Mesendoderm (in vitro differentiated cells): ENCODE results near the gene SLC25A13.

Source experiments
- DNase-seq: peaks from one replicate; pipeline ENCODE4 v3.0.0; 2013
- H2AK5ac ChIP-seq: 2 replicates; pipeline ENCODE4 v1.6.1; 2013; ENCODE audit warnings: low read length, inconsistent platforms
- H2BK120ac ChIP-seq: 2 replicates; pipeline ENCODE4 v1.6.1; 2013; ENCODE audit warnings: low read depth, mild to moderate bottlenecking, low read length, moderate library complexity, mixed read lengths
- H2BK15ac ChIP-seq: replicated peaks from 2 replicates; pipeline ENCODE4 v1.6.1; 2013; ENCODE audit warnings: low read depth, mild to moderate bottlenecking, moderate library complexity
- H2BK5ac ChIP-seq: 2 replicates; pipeline ENCODE4 v1.6.1; 2013; ENCODE audit warnings: low read length, inconsistent platforms
- H3K18ac ChIP-seq: 2 replicates; pipeline ENCODE4 v1.6.1; 2013; ENCODE audit warnings: mild to moderate bottlenecking, low read length, mixed read lengths
- H3K23ac ChIP-seq: one replicate; pipeline ENCODE4 v1.6.1; 2013; ENCODE audit warnings: low read length
- H3K27ac ChIP-seq: 2 replicates; pipeline ENCODE4 v1.5.1; 2013; ENCODE audit warnings: low read depth, mild to moderate bottlenecking, inconsistent platforms, low read length, moderate library complexity
- H3K27me3 ChIP-seq: 2 replicates; pipeline ENCODE4 v1.6.1; 2013; ENCODE audit warnings: low read length, control low read depth, mild to moderate bottlenecking, inconsistent platforms; ENCODE audit not compliant: insufficient read depth, poor library complexity
- H3K36me3 ChIP-seq: 2 replicates; pipeline ENCODE4 v1.6.1; 2013; ENCODE audit warnings: low read length, inconsistent platforms; ENCODE audit not compliant: control insufficient read depth, insufficient read depth
- H3K4ac ChIP-seq: one replicate; pipeline ENCODE4 v1.6.1; 2013; ENCODE audit warnings: low read depth, mild to moderate bottlenecking, low read length, moderate library complexity
- H3K4me1 ChIP-seq: 2 replicates; pipeline ENCODE4 v1.6.1; 2013; ENCODE audit warnings: low read depth, low read length, inconsistent platforms; ENCODE audit not compliant: control insufficient read depth
- H3K4me2 ChIP-seq: 2 replicates; pipeline ENCODE4 v1.6.1; 2013; ENCODE audit warnings: low read length
- H3K4me3 ChIP-seq: 2 replicates; pipeline ENCODE4 v1.5.1; 2013; ENCODE audit warnings: mild to moderate bottlenecking, low read length
- H3K56ac ChIP-seq: one replicate; pipeline ENCODE4 v1.6.1; 2013; ENCODE audit warnings: low read length
- H3K79me1 ChIP-seq: 2 replicates; pipeline ENCODE4 v1.6.1; 2013; ENCODE audit warnings: low read length, inconsistent platforms
- H3K79me2 ChIP-seq: 2 replicates; pipeline ENCODE4 v1.6.1; 2013; ENCODE audit warnings: mild to moderate bottlenecking, low read length; ENCODE audit not compliant: control insufficient read depth, insufficient read depth
- H3K9ac ChIP-seq: 2 replicates; pipeline ENCODE4 v1.6.1; 2013; ENCODE audit warnings: low read length, inconsistent platforms
- H4K5ac ChIP-seq: one replicate; pipeline ENCODE4 v1.6.1; 2013; ENCODE audit warnings: low read length
- H4K8ac ChIP-seq: one replicate; pipeline ENCODE4 v1.6.1; 2013; ENCODE audit warnings: low read depth, mild to moderate bottlenecking, control low read depth, low read length, moderate library complexity
- WGBS: extraction: QIAGEN DNeasy Blood & Tissue Kit; methylation state at CpG from one replicate; pipeline ENCODE4 v1.1.7; 2013; ENCODE audit warnings: low lambda C conversion rate, missing lambda C conversion rate; ENCODE audit not compliant: insufficient coverage; ENCODE audit errors: extremely low coverage; 5-methylcytosine and 5-hydroxymethylcytosine counted together

SLC25A13 gene

DNA sequence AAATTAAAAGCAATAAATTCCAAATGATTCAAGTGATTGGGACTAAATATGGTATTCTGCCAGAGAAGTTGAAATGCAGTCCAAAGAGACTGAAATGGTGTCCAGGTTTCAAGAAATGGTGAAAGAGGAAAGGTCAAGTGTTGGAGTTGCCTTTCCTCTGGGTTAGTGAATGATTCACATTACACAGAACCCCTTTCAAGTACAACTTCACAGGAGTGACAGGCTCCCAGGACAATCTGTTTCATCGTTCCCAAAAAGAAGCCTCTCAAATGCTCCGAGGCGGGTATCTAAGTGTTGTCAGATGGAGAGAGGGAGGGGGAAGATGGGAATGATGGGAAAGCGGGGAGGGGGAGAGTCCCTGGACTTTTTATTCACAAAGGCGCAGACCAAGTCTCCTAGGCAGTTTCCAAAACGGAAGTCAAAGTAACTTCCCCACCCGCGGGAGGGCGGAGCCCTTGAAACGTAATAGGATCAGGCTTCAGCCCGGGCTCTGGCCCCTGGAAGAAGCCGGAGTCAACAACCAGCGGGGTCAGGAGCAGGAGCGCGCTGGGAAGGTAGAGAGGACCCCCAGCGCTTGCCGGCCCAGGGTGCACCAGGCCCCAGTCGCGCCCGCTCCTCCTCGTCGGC, 754 bp downstream of the SLC25A13 start:
- Histone ChIP-seq H3K23ac (peak overlapping the region; percentile 100), H4K5ac (no peak overlapping the region), H3K56ac (peak overlapping the region; percentile 99), H3K27ac (peak overlapping the region; percentile 98), H3K4me1 (peaks cover 10% of the 10 kb centered on the region), H2BK120ac (no peak overlapping the region), H3K36me3 (no peaks in the 10 kb centered on the region), H2AK5ac (no peak overlapping the region), H3K18ac (peak overlapping the region; percentile 93), H2BK15ac (no peak overlapping the region), H3K27me3 (no peaks in the 10 kb centered on the region), H3K9ac (peak overlapping the region; percentile 97), H3K4me3 (peak overlapping the region; percentile 90), H3K4ac (peak overlapping the region; percentile 99), H2BK5ac (peak overlapping the region; percentile 96), H3K4me2 (peak overlapping the region; percentile 54), H3K79me2 (peaks cover 26% of the 10 kb centered on the region), H4K8ac (peak overlapping the region; percentile 82), H3K79me1 (peaks cover 11% of the 10 kb centered on the region)
- DNase-seq, result peak; percentile 97
- no CpG with 5 or more reads among the region's 22 CpGs for WGBS

DNA sequence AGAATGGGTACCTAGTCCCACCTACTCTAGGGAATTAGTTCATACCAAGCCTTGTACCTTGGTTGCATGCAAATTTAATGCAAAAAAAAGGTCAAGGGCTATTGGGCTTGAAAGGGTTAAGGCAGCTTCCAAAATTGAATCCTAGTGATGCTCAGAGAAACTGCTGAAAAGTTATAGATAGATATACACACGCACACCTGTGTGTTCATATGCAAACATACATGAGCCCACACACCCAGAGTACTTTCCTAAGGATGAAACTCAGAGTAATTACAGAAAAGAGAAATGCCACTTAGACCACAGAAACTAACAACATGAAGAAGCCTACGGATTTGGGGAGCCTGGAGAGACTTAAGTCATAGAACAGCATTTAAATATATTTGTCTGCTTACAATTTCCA, 1.5 kb downstream of the SLC25A13 start:
- no peak overlapping the region for H3K23ac ChIP-seq
- H3K4me2 ChIP-seq, result no peak overlapping the region
- no peak for DNase-seq
- peaks cover 11% of the 10 kb centered on the region for H3K79me1 ChIP-seq
- peaks cover 10% of the 10 kb centered on the region for H3K4me1 ChIP-seq
- H3K56ac ChIP-seq, result peak overlapping the region; percentile 5
- no peak overlapping the region for H3K4ac ChIP-seq
- H2BK120ac ChIP-seq, result no peak overlapping the region
- no peak overlapping the region for H3K27ac ChIP-seq
- no peaks in the 10 kb centered on the region for H3K36me3 ChIP-seq
- no peak overlapping the region for H3K18ac ChIP-seq
- no CpG with 5 or more reads among the region's 2 CpGs for WGBS
- no peak overlapping the region for H4K5ac ChIP-seq
- no peak overlapping the region for H3K4me3 ChIP-seq
- peak overlapping the region; percentile 97 for H3K9ac ChIP-seq
- no peak overlapping the region for H2BK5ac ChIP-seq
- H4K8ac ChIP-seq, result no peak overlapping the region
- H2BK15ac ChIP-seq, result no peak overlapping the region
- H3K27me3 ChIP-seq, result no peaks in the 10 kb centered on the region
- H3K79me2 ChIP-seq, result peaks cover 27% of the 10 kb centered on the region
- no peak overlapping the region for H2AK5ac ChIP-seq

DNA sequence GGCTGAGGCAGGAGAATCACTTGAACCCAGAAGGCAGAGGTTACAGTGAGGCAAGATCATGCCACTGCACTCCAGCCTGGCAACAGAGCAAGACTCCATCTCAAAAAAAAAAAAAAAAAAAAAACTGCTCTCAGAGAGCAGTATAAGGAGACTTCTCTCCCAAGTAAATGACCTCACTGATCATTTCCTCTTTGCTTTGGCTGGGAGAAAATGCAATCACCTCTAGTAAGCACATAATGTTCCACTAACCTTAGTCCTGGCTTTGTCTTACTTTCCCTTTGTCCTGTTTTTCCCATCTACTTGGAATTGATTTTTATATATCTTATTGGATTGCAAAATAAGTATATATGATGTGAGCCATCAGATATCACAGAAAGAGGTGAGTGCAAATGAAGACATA, 2.5 kb downstream of the SLC25A13 start:
- Histone ChIP-seq H3K36me3 (no peaks in the 10 kb centered on the region), H2BK5ac (no peak overlapping the region), H3K27ac (no peak overlapping the region), H3K4me3 (no peak overlapping the region), H2AK5ac (no peak overlapping the region), H3K18ac (no peak overlapping the region), H3K4me1 (peaks cover 18% of the 10 kb centered on the region), H3K4me2 (no peak overlapping the region), H2BK120ac (no peak overlapping the region), H3K56ac (no peak overlapping the region), H3K23ac (no peak overlapping the region), H2BK15ac (no peak overlapping the region), H4K5ac (no peak overlapping the region), H3K27me3 (no peaks in the 10 kb centered on the region), H3K79me1 (peaks cover 11% of the 10 kb centered on the region), H3K79me2 (peaks cover 30% of the 10 kb centered on the region), H3K4ac (no peak overlapping the region), H3K9ac (no peak overlapping the region), H4K8ac (no peak overlapping the region)
- DNase-seq, result no peak

DNA sequence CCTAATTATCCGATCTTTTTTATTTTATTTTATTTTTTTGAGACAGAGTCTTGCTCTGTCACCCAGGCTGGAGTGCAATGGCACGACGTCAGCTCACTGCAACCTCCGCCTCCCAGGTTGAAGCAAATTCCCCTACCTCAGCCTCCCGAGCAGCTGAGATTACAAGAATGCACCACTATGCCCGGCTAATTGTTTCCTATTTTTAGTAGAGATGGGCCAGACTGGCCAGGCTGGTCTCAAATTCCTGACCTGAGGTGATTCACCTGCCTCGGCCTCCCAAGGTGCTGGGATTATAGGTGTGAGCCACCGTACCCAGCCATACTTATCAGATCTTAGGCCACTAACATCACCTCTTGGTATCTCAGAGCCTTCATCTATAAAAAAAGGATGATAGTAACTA, 4.9 kb downstream of the SLC25A13 start:
- H3K27ac ChIP-seq, result peak overlapping the region; percentile 59
- H3K79me2 ChIP-seq, result peaks cover 40% of the 10 kb centered on the region
- peak overlapping the region; percentile 51 for H3K56ac ChIP-seq
- H2BK5ac ChIP-seq, result no peak overlapping the region
- H3K27me3 ChIP-seq, result no peaks in the 10 kb centered on the region
- no peak overlapping the region for H3K4me2 ChIP-seq
- H3K4me3 ChIP-seq, result no peak overlapping the region
- no peak overlapping the region for H4K8ac ChIP-seq
- no peak overlapping the region for H3K23ac ChIP-seq
- peaks cover 13% of the 10 kb centered on the region for H3K79me1 ChIP-seq
- H3K36me3 ChIP-seq, result no peaks in the 10 kb centered on the region
- no peak overlapping the region for H3K9ac ChIP-seq
- DNase-seq, result peak; percentile 88
- no peak overlapping the region for H2BK15ac ChIP-seq
- H2AK5ac ChIP-seq, result no peak overlapping the region
- H2BK120ac ChIP-seq, result no peak overlapping the region
- WGBS, result no CpG with 5 or more reads among the region's 8 CpGs
- H3K18ac ChIP-seq, result no peak overlapping the region
- no peak overlapping the region for H3K4ac ChIP-seq
- no peak overlapping the region for H4K5ac ChIP-seq
- peaks cover 22% of the 10 kb centered on the region for H3K4me1 ChIP-seq

DNA sequence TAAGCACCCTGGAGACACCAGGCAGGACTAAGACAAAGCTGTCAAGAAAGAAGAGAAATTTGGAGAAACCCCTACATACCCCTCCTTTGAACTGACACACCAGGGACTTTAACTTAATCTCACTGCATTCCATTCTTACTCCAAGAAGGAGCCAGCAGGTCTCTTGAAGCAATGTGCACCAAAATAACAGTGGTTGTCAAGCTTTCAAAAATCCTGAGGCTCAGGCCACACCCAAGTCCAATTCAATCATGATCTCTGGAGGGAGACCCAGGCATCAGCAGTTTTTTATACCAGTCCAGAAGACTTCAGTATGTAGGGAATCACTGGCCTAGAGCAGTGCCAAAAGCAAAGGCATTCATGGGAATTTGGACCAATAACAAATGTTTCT, 6.8 kb downstream of the SLC25A13 start:
- Histone ChIP-seq H3K56ac (peak overlapping the region; percentile 57), H3K4ac (no peak overlapping the region), H3K27me3 (no peaks in the 10 kb centered on the region), H2BK120ac (peak overlapping the region; percentile 62), H4K8ac (peak overlapping the region; percentile 8), H3K23ac (no peak overlapping the region), H3K36me3 (no peaks in the 10 kb centered on the region), H2AK5ac (no peak overlapping the region), H4K5ac (no peak overlapping the region), H3K9ac (no peak overlapping the region), H3K18ac (peak overlapping the region; percentile 63), H2BK5ac (peak overlapping the region; percentile 40), H3K4me3 (no peak overlapping the region), H3K79me2 (peaks cover 41% of the 10 kb centered on the region), H2BK15ac (peak overlapping the region; percentile 14), H3K4me1 (peaks cover 18% of the 10 kb centered on the region), H3K79me1 (peaks cover 16% of the 10 kb centered on the region), H3K27ac (peak overlapping the region; percentile 80), H3K4me2 (no peak overlapping the region)
- peak; percentile 61 for DNase-seq
